ENCODE data around the gene GGT7. TPM values are rescaled to one million over a fixed set of nuclear protein-coding genes. Genes with fewer than 3 reads are reported as not detected.

GGT7 gene
- 7.1 and 9.6 TPM in 2 replicates for total RNA-seq

GRCh38 chr20:34872622-34873224, at the start of gene GGT7:
Gene GGT7, minus strand, starts transcription at chr20:34872856. Its CDS starts 41 bp downstream, at chr20:34872815.

GRCh38 chr20:34876406-34877282, 4.0 kb upstream of the GGT7 start, which contains the start of gene ACSS2:
Gene ACSS2, plus strand, starts transcription at chr20:34876612. Its CDS starts 34 bp downstream, at chr20:34876646.

GRCh38 chr20:34825530-34826362, 46.9 kb downstream of the GGT7 start, which contains the start of gene NCOA6:
Gene NCOA6, minus strand, starts transcription at chr20:34825651. Its CDS starts 43,296 bp downstream, at chr20:34782355.

Other genes starting within 250 kb of the GGT7 start
- 17.0 and 21.1 TPM in 2 replicates for gene PIGU, start 195.8 kb downstream of the GGT7 start, total RNA-seq
- 5.8 and 7.6 TPM in 2 replicates for gene TP53INP2, start 168.5 kb downstream of the GGT7 start, total RNA-seq
- 7.6 and 8.4 TPM in 2 replicates for gene NCOA6, start 47.2 kb downstream of the GGT7 start, total RNA-seq
- 108 and 116 TPM in 2 replicates for gene ACSS2, start 3.8 kb upstream of the GGT7 start, total RNA-seq
- gene GSS, start 83.0 kb upstream of the GGT7 start, total RNA-seq, result 68.9 and 74.2 TPM in 2 replicates
- gene MYH7B, start 83.0 kb upstream of the GGT7 start, total RNA-seq, result under 0.01 and 0.15 TPM in 2 replicates
- 72.3 and 75.2 TPM in 2 replicates for gene TRPC4AP, start 220.0 kb upstream of the GGT7 start, total RNA-seq

Measured in bronchus fibroblast of lung (primary cell).